HG03354 (cell line): Measurements from ENCODE around the gene RPL22L1.
"Not testable (repeated sequence)": the region's sequence is repeated elsewhere in the genome, so short reads cannot be mapped to it uniquely, and the experiment has no call there.

Experiments
- ATAC-seq: cut with Tn5 transposase; IDR thresholded peaks from one replicate; pipeline ENCODE4 v1.9.1; 2021; ENCODE audit warnings: mild to moderate bottlenecking; ENCODE audit not compliant: unreplicated experiment, poor library complexity, severe bottlenecking

The RPL22L1 gene

GRCh38 chr3:170884109-170884930 is 14.3 kb upstream of the RPL22L1 start:
- not testable (repeated sequence) for ATAC-seq

GRCh38 chr3:170878688-170879087 is 8.7 kb upstream of the RPL22L1 start:
- not testable (repeated sequence) for ATAC-seq

- ATAC-seq: not testable (repeated sequence)
Observed at GRCh38 chr3:170877311-170877710, 7.3 kb upstream of the RPL22L1 start.

- no peak for ATAC-seq
Observed at GRCh38 chr3:170876537-170876936, 6.5 kb upstream of the RPL22L1 start.

GRCh38 chr3:170869239-170869590 is 780 bp downstream of the RPL22L1 start:
- ATAC-seq: no peak

GRCh38 chr3:170868577-170869238 is 1.3 kb downstream of the RPL22L1 start:
- ATAC-seq: no peak

GRCh38 chr3:170867143-170867937 is 2.7 kb downstream of the RPL22L1 start:
- ATAC-seq: no peak

GRCh38 chr3:170866499-170866898 is 3.5 kb downstream of the RPL22L1 start:
- no peak for ATAC-seq

- no peak for ATAC-seq
Observed at GRCh38 chr3:170865209-170866094, 4.5 kb downstream of the RPL22L1 start.

- no peak for ATAC-seq
Observed at GRCh38 chr3:170864525-170865208, 5.3 kb downstream of the RPL22L1 start.

- no peak for ATAC-seq
Observed at GRCh38 chr3:170863816-170864215, 6.2 kb downstream of the RPL22L1 start.

- ATAC-seq: no peak
Observed at GRCh38 chr3:170862618-170863374, 7.2 kb downstream of the RPL22L1 start.

GRCh38 chr3:170858599-170858998 is 11.4 kb downstream of the RPL22L1 start:
- ATAC-seq: no peak

- no peak for ATAC-seq
Observed at GRCh38 chr3:170852324-170852723, 17.7 kb downstream of the RPL22L1 start.

- ATAC-seq: no peak
Observed at GRCh38 chr3:170848292-170848917, 21.6 kb downstream of the RPL22L1 start.

- ATAC-seq: no peak
Observed at GRCh38 chr3:170844377-170844776, 25.6 kb downstream of the RPL22L1 start.

- ATAC-seq: no peak
Observed at GRCh38 chr3:170840291-170840859, 29.6 kb downstream of the RPL22L1 start.
